ENCODE measurements around the gene SCTR.

DNA sequence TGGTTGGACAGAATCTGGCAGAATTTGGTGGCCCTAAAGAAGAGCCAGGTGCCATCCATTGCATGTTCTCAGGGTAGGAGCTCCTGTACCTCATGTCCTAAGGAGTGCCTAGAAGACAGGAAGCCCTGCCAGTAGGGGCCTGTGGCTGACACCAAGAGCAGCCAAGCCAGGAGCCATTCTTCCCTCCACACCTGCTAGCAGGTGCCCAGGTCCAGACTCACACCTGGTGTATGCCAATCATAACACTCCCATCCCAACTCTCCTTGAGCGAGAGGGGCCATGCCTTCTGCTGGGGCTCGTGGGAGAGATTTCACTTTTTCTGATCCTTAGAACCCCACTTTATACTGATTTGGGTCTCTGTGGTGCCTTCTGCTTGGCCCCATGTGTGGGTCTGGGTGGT is 119.1 kb downstream of the SCTR start:
- TF ChIP-seq POLR2A (IDR thresholded peaks at IDR 0.05; ENCODE audit: extremely low read depth, insufficient read length) (no peak), CTCF (IDR thresholded peaks at IDR 0.05; ENCODE audit: low read depth, low read length) (no peak)
